ENCODE results near the gene SLC34A1.
"Not testable (repeated sequence)": the region's sequence is repeated elsewhere in the genome, so short reads cannot be mapped to it uniquely, and the experiment has no call there.

Gene SLC34A1, protein sequence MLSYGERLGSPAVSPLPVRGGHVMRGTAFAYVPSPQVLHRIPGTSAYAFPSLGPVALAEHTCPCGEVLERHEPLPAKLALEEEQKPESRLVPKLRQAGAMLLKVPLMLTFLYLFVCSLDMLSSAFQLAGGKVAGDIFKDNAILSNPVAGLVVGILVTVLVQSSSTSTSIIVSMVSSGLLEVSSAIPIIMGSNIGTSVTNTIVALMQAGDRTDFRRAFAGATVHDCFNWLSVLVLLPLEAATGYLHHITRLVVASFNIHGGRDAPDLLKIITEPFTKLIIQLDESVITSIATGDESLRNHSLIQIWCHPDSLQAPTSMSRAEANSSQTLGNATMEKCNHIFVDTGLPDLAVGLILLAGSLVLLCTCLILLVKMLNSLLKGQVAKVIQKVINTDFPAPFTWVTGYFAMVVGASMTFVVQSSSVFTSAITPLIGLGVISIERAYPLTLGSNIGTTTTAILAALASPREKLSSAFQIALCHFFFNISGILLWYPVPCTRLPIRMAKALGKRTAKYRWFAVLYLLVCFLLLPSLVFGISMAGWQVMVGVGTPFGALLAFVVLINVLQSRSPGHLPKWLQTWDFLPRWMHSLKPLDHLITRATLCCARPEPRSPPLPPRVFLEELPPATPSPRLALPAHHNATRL

DNA sequence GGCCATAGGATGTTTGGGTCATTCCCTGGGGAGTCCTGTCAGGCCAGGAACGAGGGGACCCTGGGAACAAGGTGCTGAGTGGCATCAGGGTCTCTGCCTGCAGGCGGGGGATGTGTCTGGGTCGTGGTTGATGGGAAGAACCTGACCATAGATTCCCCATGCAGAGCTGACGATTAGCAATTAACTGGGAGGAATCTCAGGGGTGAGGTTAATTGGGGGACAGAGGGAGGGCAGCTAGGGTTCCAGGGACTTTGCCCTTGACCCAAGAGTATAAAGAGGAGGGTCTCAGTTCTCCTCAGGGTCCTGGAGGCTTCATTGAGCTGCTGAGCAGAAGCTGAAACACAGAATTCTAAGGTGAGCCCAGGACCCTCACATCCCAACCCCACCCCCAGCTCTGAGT is at the start of gene SLC34A1:
Gene SLC34A1 (plus strand): TSS at position 301 of the 400 bp plus-strand sequence. CDS start 1,308 bp downstream, outside the sequence.
- no peak for DNase-seq

GRCh38 chr5:177334781-177335700 is 49.2 kb upstream of the SLC34A1 start:
- no peak for DNase-seq

DNA sequence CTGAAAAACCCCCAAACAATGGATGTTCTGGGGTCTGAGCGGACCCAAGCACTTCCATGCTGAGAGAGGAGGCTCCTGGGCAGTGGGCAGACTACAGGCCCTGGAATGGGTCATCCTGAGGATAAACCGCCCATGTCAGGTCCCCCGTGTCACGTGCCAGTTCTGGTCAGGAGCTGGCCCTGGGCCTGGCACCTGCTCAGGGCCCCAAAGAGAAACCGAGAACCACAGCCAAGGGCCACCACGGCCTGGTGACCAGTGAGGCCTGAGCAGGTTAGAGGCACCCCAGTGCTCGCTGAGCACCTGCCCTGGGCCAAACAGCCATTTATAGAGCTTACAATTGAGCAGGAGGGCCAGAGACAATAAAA is 48.6 kb upstream of the SLC34A1 start:
- no peak for DNase-seq

GRCh38 chr5:177336112-177336511 is 48.1 kb upstream of the SLC34A1 start:
- DNase-seq, result peak; percentile 26

GRCh38 chr5:177336603-177337494 is 47.4 kb upstream of the SLC34A1 start:
- DNase-seq, result no peak

- no peak for DNase-seq
Observed at GRCh38 chr5:177338251-177339106, 45.8 kb upstream of the SLC34A1 start.

DNA sequence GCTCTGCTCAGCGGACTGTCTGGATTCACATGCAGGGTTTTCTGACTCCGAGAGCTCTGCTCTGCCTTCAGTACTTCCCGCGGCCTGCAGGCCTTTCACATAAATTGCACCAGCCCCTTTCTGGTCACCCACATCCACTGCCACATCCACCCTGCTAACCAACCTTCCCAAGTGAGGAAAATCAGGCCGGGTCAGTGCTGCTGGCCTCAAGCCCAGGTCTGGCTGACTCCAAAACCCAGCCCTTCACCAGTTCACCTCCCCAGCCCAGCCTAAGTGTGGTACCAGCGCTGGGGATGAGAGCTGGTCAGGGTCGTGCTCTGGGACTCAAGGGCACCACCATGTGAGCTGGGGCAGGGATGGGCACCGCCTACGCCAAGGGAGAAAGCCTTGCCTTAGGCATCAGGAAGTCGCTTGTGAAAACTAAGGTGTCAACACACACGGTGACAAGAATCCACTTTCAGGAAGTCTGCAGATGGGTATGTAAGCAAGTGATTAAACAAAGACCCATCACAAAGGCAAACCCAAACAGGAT is 45.1 kb upstream of the SLC34A1 start:
- DNase-seq, result no peak

DNA sequence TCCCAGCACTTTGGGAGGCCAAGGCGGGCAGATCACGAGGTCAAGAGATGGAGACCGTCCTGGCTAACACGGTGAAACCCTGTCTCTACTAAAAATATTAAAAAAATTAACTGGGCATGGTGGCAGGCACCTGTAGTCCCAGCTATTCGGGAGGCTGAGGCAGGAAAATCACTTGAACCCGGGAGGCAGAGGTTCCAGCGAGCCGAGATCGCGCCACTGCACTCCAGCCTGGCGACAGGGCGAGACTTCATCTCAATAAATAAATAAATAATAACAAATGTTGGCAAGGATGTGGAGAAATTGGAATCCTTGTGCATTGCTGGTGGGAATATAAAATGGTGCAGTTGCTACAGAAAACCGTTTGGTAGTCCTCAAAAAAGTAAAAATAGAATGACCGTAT is 41.2 kb upstream of the SLC34A1 start:
- not testable (repeated sequence) for DNase-seq

GRCh38 chr5:177343777-177344176 is 40.5 kb upstream of the SLC34A1 start:
- no peak for DNase-seq

- DNase-seq, result no peak
Observed at GRCh38 chr5:177344891-177345290, 39.3 kb upstream of the SLC34A1 start.

GRCh38 chr5:177346820-177347219 is 37.4 kb upstream of the SLC34A1 start:
- no peak for DNase-seq

DNA sequence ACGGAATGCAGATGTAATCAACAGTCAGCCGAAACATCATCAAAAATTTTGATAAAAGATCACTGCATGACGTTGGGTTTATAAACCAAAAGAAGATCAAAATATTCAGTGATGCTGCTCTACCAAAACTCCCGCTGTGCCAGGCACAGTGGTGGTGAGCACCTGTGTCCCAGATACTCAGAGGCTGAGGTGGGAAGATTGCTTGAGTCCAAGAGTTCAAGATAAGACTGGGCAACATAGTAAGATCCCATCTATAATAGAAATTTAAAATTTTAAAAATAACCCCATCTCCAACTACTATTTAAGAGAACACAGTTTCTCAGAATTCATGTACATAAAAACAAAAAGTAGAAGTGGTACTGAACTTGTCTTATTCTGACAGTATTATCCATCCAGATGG is 36.5 kb upstream of the SLC34A1 start:
- DNase-seq, result no peak

- DNase-seq, result no peak
Observed at GRCh38 chr5:177349362-177349647, 34.9 kb upstream of the SLC34A1 start.

DNA sequence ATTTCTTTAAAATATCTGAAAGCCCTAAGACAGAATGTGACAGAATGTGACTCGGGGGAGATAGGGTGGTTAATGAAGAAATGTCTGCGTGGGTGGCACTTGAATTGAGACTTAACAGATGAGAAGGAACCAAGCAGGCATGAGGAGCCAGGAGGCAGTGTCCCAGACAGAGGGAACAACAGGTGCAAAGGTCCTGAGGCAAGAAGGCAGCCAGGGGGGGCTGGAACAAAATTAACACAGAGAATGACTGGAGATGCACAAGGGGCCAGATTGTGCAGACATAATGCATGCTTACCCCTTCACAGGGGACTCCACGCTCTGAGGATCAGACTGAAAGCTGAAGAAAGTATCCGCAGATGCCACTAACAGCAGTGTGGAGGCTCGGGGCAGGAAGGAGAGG is 34.5 kb upstream of the SLC34A1 start:
- no peak for DNase-seq

DNA sequence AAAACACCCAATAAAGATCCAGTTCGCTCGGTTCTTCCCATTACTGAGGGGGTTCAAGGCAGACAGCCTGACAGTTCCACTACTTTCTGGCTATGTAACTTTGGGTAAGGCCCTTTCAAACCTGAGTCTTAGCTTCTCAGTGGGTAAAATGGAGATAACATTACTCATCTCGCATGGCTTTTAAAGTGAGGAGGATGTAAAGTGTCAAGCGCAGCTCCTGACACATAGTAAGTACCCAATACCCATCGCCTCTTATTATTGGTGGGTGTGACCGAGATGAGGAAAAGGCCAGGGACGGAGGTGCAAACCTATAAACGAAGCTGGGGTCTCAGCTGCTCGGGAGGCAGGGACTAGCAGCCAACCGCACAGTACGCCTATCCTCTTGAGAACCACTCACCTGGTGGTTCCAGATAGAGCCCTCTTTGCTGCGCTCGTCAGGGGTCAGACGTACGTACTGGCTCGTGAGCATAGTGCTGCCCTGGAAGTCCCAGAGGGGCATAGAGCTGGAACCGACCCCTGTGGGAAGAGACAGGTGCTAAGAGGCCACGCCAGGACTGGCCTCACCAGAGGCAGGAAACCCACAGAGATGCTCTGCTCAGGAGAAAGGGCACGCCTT is 33.4 kb upstream of the SLC34A1 start:
- no peak for DNase-seq

GRCh38 chr5:177351392-177352329 is 32.6 kb upstream of the SLC34A1 start, which contains the start of gene LMAN2:
LMAN2 (minus strand) TSS chr5:177351668; CDS start chr5:177351647, 21 bp downstream.
- DNase-seq, result peak; percentile 95

DNA sequence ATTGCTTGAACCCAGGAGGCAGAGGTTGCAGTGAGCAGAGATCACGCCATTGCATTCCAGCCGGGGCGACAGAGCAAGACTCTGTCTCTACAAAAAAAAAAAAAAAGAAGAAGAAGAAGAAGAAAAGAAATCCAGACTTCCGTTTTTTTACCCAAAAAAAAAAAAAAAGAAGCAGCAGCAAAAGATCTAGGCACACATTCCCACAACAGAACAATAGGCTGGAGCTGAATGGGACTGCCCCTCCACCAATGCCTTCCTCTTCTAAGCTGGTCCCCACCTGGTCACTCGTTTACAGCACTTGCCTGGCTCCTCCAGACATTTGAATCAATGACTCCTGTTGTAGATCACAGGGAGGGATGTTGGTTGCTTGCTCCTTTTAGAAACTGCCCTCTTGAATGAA is 31.1 kb upstream of the SLC34A1 start:
- no peak for DNase-seq

DNA sequence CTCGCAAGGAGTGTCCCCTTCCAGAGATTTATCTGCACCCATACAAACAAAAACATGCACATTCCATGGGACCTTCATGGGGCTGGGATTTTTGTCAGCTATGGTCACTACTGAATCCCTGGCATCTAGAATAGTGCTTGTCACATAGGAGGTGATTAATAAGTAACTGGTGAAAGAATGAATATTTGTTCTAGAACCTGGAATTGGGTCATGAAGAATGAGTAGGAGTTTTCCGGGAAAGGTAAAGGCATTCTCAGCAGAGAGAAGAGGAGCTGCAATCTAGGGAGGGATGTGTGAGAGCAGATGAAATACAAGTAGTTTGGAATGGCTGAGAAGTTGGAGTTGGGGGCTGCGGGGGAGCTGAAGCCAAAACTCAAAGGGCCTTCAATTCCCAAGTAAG is 30.0 kb upstream of the SLC34A1 start:
- no peak for DNase-seq

- DNase-seq, result no peak
Observed at GRCh38 chr5:177354711-177355110, 29.5 kb upstream of the SLC34A1 start.

Measured in OCI-M1 (cell line).